GM13976 (cell line): ENCODE measurements around the gene DYNC1LI2.

Source experiments
- DNase-seq: peaks from one replicate; pipeline ENCODE4 v3.0.0; 2012; ENCODE audit warnings: low spot score
- CTCF ChIP-seq: IDR thresholded peaks from 2 replicates; pipeline ENCODE4 v1.5.1; 2012; ENCODE audit warnings: borderline replicate concordance, mild to moderate bottlenecking; ENCODE audit not compliant: insufficient read depth; ENCODE audit errors: extremely low read depth, missing control alignments, control extremely low read depth
- in situ Hi-C: fragments of 300-500 bp; cut with MboI; formaldehyde crosslinking; loops from one replicate; pipeline ENCODE4 v1.12.0; 2022; ENCODE audit warnings: low sequenced_read_pairs, mixed read lengths, inconsistent platforms; ENCODE audit not compliant: unreplicated experiment

The DYNC1LI2 gene

DNA sequence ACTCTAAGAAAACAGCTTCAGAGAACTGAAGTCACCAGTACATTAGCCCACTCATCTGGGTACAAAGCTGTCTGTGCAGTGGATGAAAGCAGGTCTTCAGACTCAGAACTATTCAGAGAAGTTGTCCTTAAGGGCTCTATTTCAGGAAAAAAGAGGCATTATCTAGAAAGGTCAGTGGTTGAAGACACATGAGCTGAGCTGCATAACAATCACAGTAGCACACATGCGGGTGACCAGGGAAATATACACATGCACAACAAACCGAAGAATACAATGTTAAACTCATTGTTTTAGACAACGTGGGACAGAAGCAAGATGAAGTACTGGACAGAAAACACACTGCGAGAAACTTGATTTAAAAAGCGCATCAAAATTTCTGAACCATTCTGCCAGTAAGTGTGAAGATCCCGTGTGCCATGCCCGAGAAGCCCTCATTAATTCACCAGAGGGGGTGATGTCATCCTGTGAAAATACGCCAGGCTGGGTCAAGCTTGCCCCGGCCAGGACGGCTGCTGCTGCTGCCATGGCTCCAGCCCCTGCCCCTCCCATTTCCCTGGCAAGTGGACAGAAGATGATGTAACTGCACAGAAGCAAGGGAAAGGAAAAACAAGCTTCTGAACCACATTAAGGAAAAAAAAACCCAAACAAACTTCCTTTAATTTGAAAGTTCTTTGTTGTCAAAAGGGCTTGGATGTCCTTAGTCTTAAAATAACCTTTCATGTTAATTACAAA lies 10.1 kb downstream of the DYNC1LI2 start:
- no peak for DNase-seq
- in situ Hi-C loops: no loop called here
- TF ChIP-seq CTCF: no peak

DNA sequence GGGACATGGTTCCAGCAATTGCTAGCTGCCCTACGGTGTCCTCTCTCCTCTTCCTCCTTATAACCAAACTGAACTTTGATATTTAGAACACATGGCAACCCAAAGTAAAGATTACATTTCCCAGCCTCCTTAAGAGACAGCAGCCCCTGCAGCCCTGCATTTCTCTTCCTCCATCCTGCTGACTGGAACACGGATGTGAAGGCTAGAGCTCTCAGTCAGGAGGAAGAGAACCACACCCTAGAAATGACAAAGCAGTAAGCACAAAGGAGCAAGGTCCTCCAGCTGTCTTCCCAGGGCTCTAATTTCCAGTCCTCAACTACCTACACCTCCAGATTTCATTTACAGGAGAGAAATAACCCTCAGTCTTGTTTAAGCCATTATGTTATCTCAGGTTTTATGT lies 10.9 kb downstream of the DYNC1LI2 start:
- DNase-seq: no peak
- in situ Hi-C loops: no loop called here
- no peak for TF ChIP-seq CTCF

DNA sequence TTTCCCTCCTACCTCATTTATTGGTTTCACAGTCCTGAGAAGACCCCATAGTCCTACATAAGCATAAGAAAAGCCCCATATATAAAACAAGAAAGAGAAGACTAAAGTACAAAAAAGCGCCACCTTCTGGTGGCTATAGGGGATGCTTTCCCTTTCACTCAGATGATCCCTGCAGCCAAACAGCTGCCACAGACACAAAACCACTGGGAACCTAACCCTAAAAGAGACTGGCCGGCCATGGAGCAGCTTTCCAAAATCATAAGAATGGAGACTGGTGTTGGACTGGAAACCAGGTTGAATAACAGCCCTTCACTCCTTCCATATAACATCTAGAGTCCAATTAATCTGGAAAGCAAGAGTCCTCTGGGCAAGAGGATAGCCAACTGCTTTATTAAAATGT lies 11.4 kb downstream of the DYNC1LI2 start:
- in situ Hi-C loops: no loop called here
- peak; percentile 20 for TF ChIP-seq CTCF
- DNase-seq: peak; percentile 62

- no peak for DNase-seq
- no peak for TF ChIP-seq CTCF
- in situ Hi-C loops: no loop called here
Measured at GRCh38 chr16:66735891-66736290, 15.5 kb downstream of the DYNC1LI2 start.

- no peak for DNase-seq
- no peak for TF ChIP-seq CTCF
- in situ Hi-C loops: no loop called here
Measured at GRCh38 chr16:66731101-66731500, 20.3 kb downstream of the DYNC1LI2 start.

DNA sequence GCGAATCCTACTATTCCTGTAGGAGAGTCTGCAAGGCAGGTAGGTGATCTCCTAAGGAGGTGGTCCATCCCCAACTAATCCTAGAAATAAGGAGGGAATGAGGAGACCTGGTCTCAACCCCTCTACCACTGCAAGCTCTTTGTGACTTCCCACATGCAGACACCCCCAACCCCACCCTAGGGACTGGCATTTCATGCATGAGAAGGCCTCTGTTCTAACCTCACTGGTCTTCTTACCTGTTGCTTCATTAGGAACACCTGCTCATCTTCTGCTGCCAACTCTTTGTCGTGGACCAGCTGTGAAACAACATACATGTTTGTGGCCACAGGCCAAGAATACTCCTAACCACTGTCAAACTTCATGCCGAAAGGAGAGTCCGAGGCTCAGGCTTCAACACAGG lies 22.6 kb downstream of the DYNC1LI2 start:
- DNase-seq: no peak
- TF ChIP-seq CTCF: no peak
- in situ Hi-C loops: no loop called here
